Putamen (tissue), 1 donor: ENCODE results near the gene BCDIN3D.
"Not testable (repeated sequence)": the region's sequence is repeated elsewhere in the genome, so short reads cannot be mapped to it uniquely, and the experiment has no call there.

Experiments used
- DNase-seq: peaks from one replicate; pipeline ENCODE4 v3.0.0-alpha.2; 2016; ENCODE audit warnings: low spot score

Gene BCDIN3D

DNA sequence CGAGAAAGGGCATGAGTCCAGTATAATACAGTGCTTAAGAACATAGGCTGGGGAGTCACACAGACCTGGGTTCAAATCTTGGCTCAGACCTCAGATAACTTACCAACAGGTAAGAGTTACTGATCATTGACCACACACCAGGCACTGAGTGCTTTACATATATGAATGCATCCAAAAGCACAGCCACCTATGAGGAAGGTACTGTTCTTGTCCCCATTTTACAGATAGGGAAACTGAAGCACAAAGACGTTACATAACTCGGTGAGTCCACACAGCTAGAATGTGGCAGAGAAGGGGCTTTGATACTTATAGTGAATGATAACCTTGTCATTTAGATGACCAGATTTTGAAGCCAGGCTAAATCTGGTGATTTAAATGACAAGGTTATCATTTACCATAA lies 33.2 kb upstream of the BCDIN3D start:
- DNase-seq: no peak

DNA sequence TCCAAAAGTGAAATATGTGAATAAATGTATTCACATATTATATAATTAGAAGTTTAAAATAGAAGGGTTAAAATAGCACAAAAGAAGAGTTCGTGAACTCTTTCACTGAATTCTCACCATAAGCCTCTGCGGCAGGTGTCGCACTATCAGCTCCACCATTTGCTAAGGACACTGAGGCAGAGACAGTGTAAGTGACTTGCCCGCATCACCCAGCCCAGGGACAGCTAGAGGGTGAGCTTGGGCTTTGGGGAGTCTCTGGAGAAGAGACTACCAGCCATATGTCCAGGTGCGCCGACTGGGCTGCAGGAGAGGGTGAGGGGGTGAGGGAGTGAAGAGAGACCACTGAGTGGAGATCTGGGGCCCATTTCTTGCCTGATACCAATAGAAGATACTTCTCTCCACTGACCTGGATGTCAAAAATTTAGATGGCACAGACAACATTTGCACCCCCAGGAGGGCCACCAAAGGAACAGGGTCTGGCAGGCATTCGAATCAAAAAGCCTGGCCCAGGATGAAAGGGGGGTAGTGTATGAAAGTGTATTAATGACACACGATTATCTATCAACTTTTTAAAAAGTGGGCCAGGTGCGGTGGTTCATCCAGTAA lies 32.3 kb upstream of the BCDIN3D start:
- DNase-seq: no peak

DNA sequence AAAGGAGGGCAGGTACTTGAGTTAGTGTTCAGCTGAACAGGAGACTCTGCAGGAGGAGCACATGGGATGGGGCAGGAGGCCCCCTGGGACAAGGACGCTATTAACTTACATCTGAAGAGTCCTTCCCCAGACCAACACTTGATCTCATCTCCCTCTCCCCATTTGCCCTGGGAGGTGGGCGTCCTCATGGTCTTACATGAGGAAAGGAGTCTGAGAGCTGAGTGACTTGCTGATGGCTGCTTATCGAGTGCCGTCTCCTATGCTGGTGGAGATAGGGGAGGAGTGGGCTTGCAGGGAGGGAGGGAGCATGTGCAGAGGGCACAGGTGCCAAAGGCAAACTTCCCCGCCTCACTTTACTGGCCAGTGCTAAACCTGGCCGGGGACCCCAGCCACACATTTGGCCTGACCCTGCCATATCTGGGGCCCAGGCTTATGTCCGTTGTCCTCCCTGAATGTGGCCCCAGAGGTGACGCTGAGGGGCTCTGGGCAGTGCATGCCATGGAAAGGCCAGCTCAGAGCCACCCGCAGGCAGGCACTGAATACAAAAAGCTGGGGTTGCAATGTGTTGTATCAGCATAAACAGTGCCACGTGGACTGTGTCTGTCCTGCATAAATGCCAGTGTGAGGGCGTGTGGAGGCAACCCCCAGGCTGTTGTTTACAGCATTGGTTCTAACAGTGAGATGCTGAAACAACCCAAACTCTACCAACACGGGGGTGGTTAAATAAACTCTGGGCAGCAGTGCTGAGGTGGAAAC lies 31.4 kb upstream of the BCDIN3D start:
- no peak for DNase-seq

DNA sequence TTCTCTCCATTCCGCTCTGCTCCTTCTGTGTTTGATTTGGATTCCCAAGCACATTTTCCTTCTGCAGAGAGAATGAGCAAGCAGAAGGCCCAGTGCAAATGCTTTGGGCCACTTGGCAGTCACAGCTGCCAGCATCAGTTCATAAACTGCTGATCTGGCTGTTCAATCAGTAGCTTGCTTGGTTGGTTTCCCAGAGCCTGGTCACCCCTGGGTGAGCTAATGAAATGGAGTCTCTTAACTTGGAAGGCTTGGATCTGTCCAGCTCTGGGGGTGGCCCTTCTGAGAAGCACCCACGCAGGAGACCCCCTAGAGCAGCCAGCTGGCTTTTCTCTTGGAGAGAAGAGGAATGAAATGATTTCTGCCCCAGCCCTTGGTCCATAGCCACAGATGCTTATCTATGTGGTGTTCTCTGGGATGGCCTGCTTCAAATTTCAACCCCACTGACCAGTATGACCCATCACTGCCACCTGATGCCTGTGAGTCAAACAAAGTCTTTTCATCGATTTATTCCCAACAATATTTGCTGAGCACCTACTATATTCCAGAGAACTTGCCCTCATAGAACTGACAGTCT lies 30.5 kb upstream of the BCDIN3D start:
- no peak for DNase-seq

DNA sequence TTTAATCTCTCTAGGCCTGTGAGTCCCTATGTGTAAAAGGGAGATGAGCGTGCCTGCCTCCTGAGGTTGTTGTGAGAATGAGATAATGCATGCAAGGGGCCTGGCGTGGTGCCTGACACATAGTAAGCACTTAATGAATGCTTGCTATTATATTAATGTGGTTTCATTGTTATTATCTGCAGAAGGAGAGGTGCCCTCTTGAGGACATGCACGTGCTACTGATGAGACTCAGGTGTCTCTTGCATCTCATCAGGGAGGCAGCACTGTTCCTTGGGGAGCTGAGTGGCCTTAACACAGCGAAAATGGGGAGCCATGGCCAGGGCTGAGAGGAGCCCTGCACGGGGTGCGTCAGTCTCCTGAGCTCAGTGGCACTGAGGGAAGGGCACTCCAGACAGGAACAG lies 29.9 kb upstream of the BCDIN3D start:
- DNase-seq: no peak

DNA sequence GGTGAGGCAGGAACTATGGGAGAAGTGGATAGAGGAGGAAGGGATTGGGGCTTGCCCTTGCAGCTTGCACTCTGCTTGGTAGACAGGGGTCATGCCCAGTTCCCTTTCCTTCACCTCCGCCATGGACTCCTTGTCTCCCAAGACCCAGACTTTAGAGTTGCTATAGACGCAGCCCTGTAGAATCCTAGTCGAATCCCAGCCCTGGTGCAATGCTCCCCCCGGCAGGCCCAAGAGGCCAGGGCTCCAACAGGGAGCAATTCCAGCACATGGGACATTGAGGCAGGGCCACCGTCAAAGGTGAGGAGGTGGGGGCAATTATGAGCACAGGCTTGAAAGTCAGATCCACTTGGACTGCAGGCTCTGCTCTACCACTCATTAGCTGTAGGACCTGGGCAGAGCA lies 29.5 kb upstream of the BCDIN3D start:
- DNase-seq: no peak

DNA sequence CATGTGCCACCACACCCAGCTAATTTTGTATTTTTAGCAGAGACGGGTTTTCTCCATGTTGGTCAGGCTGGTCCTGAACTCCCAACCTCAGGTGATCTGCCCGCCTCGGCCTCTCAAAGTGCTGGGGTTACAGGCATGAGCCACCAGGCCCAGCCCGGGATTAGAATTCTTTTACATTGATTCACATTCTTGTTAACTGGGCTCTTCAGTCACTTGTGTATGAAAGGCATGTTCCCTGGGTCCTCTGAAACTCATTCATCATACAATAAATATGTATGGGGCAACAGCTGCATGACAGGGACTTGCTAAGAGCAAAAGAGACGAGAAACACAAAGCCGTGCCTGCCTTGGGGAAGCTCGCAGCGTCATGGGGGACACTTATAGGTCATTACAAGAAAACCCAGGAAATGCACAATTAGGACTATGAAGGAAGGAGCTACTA lies 28.9 kb upstream of the BCDIN3D start:
- not testable (repeated sequence) for DNase-seq

DNA sequence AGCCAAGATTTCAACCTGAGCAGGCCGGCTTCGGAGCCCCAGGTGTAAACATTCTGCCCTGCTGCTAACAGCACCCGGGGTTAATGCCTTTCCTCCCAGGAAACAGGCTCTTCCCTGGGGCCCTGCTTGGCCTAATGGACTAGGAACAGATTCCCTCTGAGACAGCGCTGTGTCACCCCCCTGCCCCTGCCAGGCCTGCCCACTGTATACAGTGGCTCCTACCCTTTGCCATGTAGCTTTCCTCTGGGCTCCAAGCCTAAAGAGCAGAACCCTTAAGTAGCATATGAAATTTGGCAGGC lies 28.3 kb upstream of the BCDIN3D start:
- DNase-seq: no peak

DNA sequence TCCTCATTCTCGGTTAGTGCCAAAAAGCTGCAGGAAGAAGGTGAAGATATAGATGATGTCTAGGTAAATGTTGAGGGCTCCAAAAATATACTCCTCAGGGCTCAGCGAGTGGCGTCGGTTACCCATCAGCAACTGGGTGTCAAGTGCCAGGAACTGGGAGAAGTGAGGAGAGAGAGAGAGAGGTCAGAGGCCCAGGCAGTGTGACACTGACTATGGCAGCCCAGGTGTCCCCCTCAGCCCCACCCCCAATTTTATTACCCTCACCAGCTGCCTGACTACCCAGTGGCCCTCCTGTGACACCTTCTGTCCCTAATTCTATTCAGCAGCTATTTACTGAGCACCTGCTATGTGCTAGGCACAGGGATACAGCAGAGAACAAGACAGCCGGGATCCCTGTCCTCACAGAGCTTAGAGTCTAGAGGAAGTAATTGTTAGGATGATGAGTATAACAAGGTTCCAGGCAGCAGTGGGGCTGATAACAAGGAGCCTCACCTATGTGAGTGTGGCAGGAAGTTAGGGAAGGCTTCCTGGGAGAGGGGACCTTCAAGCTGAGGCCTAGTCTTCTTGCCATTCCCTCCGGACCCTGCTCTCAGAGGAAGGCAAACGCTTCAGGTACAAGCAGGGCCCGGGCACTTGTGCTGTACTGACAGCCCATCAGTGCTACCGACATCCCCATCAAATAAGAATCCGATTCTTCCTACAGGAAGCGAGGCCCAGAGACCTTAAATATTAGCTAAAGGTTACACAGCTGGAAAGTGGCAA lies 27.8 kb upstream of the BCDIN3D start:
- DNase-seq: no peak

DNA sequence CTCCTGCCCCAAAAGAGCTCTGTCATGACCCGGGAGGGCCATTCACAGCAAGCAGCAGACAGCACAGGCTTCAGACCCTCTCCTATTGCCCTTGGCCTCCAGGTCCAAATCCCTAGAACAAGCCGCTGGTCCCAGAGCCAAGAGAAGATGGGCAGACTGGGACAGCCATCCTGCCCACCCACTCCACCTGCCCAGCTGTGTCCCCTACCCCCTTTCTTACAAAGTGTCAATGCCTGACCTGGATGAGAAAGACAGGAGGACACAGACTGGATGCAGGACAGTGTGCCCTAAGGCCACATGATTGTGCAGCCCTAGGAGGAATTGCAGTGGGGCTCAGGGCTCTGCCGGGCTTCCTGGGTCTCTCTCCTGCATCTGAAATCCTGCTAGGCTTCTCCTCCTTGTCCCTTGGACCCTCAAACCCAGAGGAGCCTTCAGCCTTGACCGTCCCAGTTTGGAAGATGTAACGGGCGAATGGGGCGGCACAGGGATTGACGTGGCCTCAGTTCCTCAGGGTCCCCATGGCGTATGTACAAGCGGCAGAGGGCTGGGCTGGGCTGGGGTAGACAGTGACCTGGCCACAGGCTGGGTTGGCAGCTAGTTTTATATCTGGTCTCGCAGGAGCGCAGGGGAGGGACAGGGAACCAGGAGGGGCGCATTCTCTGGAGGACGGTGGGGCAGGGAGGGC lies 27.1 kb upstream of the BCDIN3D start:
- no peak for DNase-seq

DNA sequence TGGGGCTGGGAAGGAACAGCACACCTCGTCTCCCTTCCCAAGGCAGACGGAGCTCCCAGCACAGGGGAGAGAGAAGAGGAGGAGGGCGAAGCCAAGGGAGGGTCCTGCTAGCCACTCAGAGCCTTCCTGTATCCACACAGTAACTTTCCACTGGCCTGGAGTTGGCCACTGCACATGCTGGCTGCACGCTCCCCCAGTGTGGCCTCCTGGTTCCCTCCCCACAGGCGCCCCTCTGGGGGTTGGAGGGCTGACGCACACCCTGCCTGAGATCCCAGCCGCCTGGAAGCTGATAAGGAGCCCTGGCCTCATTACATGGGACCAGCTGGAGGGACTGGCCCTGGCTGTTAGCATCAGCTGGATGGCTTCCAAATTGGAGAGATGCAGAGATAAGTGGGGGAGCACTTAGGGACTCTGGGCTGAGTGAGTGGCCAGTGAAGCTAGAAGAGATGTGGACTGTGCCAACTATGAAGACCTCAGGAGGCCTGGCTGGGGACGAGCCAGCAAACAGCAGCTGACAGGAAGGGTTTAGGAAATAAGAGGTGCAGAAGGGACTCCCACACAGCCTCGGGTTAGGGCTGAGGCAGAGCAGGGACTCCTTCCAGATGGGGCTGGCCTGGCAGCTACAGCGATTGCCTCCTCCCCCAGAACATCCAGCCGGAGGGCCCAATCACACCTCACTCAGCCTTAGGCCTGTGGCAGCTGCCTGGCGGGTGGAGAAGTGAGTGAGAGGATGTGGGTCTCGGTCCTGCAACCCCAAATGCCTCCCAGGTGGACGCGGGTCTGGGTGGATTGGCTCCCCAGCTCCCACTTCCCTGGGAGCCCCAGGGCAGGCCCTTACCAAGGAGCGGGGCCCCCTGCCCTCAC lies 26.3 kb upstream of the BCDIN3D start:
- DNase-seq: no peak

DNA sequence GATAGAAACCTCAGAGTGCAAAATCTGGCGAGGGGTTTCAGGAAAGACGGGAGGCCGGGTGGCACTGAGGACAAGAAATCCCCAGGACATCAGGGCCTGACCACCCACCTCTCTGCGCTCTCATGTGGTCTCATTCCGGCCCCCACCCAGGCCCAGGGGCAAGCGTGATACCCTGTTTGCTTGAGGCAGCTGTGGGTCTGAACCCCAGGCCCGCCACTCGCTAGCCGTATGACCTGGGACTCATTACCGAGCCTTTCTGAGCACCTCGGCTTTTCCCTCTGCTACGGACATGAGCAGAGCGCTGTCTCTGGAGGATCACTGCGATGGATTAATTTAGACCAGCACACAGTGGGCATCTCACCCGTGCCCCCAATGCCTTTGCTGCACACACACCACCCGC lies 25.5 kb upstream of the BCDIN3D start:
- DNase-seq: no peak

DNA sequence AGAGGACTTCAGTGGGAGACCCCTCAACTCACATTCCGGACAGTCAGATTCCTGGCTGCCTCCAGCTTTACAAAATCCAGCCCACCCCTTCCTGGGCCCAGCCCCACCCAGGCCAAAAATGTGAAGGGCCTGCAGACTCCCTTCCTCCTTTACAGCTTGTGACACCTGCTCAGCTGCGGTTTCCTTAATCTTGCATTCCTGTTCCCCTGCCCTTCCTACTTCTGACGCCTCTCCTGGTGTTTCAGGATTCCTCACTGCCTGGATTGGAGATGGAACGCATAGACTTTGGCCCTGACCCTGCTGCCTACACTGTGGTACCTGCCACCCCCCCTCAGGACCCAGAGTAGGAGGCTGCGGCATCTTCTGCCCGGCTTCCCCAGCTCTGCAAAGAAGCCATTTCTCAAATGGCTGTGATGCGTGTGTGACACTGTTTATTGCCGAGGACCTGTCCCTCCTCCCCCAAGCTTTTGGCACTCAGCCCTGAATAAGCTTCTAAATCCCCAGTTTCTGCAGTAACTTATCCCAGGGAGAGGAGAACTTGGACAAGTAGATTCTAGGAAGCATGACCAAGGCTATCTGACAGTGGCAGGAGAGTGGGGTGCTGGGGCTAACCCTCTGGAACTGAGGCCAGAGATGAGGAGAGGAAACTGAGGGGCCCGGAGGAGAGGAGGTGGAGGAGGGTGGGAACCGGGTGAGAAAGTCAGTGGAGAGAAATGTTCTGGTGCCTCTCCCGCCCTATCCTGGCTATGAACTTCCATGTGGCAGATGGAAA lies 24.9 kb upstream of the BCDIN3D start:
- DNase-seq: no peak

DNA sequence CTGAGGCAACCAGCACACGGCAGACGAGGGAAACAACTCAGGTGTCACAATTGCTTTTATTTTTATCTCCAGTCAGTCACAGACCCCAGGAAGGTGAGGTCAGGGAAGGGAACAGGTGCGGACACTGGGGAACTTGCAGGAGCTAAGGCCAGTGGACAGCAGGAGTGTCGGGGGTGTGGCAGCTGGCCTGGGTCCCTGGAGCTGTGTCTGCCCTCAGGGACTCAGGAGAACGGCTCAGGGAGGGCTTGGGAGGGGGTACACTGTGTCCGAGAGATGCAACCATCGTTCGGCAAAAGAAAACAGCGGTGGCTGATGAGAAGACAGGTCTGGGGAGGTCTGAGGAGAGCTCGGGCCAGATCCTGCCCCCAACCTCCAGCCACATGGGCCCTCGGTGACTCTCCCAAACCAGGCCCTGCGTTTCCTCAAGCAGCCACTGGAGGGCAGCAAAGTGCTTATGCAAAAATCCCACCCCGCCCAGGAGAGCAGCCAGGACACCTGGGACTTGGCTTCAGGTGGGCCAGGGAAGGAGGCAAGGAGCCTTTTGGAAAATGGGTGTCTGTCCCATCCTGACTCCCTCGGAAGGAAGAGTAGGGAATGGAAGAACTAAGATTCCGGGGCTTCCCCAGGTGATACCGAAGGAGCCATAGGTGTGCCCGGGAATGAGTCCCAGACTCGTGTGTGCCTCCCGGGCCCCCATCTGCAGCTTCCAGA lies 24.1 kb upstream of the BCDIN3D start:
- DNase-seq: no peak

DNA sequence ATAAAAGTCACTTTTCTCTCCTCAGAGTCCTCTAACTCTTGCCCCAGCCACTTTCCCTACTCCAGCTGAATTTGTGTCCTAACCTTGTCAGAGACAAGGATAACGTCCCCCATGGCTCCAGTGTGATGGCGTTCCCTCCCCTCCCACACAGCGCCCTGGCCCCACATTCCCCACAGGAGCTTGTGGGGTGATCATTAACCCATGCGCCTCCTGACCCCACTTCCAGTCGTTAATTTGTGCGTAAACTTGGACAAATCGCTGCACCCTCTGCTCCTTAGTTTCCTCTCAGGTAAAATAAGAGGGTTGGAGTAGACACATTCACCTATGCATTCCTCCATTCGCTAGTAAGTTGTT lies 22.9 kb upstream of the BCDIN3D start:
- no peak for DNase-seq

DNA sequence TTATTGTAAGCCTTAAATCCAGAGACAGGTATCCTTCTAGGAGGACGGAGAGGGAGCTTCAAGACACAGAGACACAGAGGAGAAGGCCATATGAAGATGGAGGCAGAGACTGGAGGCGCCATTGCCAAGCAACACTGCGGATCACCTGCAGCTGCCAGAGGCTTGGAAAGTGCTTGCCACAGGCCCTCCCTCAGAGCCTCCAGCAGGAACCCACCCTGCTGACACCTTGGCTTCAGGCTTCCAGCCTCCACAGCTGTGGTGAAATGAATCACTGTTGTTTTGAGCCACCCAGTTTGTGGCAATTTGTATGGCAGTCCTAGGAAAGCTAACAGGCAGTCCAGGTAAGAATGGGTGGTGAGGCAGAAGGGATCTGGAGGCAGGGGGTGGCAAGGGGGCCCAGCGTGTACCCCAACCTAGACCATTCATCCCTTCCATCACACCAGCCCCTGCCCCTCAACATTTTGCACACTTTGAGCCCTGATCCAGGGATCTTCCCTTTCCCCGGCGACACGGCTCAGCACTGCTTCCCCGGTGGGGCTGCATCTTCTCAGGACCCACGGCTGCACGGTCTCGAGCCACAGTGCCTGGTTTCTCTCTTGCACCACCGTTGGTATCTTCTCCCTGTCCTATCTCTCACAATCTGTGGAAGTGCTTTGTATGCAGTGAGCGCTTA lies 22.3 kb upstream of the BCDIN3D start:
- DNase-seq: no peak

DNA sequence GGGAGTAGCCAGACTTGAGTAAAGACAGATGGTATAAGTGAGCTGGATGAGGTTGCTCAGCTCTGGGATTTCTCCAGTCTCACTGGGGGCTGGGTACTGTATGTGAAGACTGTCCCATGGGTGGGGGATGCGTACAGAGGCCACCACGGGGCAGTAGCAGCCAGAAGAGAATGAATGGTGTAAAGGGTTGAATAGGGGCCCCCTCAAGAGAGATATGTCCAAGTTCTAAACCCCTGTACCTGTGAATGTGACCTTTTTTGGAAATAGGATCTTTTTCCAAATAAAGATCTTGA lies 21.8 kb upstream of the BCDIN3D start:
- DNase-seq: no peak

DNA sequence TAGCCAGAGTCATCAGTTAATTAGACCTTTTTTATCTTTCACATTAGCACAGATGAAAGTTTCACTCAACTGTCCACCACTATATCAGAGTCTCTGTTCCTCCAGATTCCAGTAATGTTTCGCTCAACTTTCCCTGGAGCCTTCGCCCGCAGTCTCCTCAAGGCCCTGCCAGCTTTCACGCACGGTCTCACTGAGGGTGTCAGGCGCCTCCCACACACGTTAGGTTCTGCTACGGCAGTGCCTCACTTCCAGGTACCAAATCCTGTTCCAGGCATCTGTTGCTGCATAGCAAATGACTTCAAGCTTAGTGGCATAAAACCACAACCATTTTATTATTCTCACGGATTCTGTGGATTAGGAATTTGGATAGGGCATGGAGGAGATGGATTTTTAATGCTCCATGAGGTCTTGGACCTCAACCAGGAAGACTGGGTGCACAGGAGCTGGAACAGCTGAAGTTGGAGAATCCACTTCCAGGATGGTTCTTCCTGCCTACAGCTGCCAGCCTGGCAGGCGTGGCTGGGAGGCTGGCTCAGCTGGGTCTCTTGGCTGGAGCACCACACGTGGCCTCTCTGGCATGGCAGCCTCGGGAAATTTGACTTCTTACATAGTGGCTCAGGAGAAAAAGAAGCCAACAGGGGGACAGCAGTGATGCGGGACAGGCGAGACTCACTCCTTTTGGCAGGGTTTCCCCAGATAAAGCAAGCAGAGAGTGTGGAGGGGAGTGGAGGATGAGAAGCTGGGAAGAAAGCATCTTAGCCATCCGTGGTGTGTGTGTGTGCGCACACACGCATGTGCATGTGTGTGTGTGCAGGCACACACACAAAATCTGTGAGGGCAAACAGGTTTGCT lies 21.3 kb upstream of the BCDIN3D start:
- no peak for DNase-seq

DNA sequence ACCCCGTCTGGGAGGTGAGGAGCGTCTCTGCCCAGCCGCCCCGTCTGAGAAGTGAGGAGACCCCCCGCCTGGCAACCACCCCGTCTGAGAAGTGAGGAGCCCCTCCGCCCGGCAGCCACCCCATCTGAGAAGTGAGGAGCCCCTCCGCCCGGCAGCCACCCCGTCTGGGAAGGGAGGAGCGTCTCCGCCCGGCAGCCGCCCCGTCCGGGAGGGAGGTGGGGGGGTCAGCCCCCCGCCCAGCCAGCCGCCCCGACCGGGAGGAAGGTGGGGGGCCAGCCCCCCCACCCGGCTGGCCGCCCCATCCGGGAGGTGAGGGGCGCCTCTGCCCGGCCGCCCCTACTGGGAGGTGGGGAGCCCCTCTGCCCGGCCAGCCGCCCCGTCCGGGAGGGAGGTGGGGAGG lies 18.0 kb upstream of the BCDIN3D start:
- DNase-seq: not testable (repeated sequence)
